GM21786 (cell line): ENCODE measurements around the gene KATNB1.
"Not testable (repeated sequence)": the region's sequence is repeated elsewhere in the genome, so short reads cannot be mapped to it uniquely, and the experiment has no call there.

Source experiments
- ATAC-seq: cut with Tn5 transposase; IDR thresholded peaks from one replicate; pipeline ENCODE4 v1.9.1; 2021; ENCODE audit not compliant: unreplicated experiment

Gene KATNB1

DNA sequence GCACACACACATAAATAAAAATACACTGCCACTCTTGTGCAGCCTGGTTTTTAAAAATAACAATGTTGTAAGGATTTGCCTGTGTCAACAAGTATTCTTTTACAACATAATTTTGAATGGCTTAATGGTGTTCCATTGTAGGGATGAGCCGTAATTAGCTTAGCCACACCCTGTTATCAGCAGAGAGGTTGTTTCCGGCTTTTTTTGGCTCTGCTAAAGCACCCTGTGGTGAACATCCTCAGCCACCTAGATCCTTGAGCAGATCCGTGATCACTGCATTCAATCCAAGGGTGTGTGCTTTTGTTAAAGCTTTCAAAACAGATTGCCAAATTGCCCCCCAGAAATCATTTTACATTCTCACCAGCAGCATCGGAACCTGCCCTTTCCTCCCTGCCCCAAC lies 7.0 kb downstream of the KATNB1 start:
- no peak for ATAC-seq

DNA sequence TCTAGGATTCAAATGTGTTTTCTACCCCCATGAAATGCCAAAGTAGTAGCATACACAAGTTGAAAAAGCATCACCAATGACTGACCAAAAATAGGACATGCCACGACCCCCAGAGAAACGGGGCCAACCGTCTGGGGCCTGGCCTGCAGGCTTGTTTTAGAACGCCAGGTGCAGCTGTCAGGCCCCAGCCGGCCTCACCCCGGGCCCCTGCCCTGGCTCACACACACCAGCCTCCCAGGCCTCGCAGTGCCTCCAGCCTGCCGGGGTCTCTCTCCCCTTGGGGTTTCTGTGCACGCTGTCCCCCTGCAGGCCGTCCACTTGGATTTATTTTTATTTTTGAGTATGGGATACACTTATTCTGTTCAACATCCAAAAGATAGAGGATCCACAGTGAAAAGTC lies 7.9 kb downstream of the KATNB1 start:
- no peak for ATAC-seq

DNA sequence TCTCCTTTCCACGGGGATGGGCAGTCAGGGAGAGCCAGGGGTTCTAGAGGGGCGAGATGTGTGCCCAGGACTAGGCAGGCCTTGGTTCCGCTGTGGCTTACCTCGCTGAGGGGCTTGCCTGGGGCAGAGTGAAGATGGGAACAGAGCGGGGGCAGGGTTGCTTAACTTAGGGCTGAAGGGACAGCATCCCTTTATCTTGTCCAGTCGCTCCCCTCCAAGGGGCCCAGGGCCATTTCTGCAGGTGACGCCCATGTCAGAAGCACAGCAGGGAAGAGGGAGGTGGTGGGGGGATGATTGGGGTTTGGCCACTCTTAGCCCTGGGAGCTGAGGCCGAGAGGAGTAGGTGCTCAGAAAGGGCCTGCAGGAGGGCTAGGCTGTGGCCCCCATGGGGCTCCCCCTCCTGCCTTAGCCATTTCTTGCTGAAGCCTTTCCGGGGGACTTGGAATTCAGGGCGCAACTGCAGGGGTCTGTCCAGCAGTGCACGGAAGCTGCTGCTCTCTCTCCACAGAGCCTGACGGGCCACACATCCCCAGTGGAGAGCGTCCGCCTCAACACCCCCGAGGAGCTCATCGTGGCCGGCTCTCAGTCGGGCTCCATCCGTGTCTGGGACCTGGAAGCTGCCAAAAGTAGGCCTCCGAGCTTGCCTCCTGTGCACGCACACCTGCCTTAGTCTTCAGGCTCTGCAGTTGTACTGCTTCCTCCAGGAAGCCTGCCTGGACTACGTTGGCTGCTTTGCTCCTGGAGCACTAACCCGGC lies 8.5 kb downstream of the KATNB1 start:
- no peak for ATAC-seq

DNA sequence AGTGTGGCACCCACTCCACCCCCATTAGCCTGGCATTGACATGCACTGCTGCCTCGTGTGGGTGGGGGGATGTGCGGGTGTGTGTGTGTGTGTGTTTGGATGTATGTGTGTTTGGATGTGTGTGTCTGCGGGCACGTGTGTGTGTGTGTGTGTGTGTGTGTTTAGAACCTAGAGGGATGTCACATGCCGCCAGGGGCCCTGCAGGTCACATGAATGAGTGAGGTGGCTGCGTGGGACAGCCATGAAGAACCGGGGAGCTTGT lies 9.0 kb downstream of the KATNB1 start:
- ATAC-seq = no peak

DNA sequence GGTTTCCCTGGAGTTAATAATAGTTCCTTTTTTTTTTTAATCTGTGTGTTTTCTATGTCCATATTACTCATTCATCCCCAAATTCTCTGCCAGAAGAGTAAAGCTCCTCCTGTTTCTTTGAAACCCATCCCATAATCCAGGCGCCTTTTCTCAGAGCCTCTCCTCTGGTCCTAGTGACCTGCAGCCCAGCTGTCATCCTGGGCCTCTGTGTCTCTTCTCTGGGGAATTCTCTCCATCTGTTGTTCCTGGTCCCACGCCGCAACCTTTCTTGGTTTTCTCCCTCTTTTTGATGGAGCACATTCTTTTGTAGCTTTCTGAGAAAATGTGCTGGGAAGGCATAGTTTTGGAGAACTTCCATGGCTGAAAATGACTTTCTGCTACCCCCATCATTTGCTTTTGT lies 10.2 kb downstream of the KATNB1 start:
- no peak for ATAC-seq

DNA sequence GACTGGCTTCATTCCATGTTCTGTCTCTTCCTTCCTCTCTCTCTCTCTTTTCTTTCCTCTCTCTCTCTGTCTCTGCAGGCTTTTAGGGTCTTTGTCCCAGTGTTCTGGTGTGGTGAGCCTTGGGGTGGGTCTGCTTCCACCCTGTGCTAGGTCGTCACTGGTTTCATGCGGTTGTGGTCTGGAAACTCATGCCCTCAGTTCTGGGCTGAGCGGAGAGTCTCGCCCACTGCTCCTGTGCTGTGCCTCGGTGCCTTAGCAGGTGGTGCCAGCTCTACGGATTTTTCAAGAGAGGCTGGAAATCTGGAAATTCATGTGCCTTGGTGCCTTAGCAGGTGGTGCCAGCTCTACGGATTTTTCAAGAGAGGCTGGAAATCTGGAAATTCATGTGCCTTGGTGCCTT lies 10.7 kb downstream of the KATNB1 start:
- ATAC-seq = not testable (repeated sequence)

DNA sequence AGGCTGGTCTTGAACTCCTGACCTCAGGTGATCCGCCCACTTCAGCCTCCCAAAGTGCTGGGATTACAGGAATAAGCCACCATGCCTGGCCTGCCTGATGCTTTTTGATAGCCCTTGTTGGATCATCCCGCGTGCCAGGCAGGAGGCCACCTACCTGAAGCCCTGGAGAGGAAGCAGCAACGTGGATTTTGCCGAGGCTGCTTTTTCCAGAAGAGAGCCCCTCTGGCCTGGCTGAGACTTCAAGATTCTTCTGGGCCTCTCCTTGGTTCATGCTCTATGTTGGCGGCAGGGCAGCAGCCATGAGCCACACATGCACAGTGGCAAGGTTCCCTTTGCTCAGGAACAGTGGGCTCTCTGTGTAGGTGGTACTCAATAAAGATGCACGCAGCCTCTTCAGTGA lies 11.5 kb downstream of the KATNB1 start:
- ATAC-seq = no peak

DNA sequence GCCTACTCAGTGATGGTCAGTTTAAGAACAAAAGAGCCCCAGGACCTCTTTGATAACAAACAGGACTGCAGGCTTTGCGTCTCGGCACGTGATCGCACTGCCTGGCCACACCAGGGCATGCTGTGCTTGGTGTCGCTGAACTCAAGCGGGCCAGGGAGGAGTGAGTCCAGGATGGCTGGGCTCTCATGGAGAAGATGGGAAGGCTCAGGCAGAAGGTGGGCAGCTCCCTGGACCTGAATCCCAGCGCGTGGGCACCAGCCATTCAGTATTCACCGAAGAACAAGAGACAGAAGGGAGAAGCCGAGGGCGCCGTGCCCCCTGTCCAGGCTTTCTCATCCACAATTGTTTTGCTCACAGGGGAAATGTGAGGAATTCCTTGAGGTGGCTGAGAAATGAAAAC lies 11.9 kb downstream of the KATNB1 start:
- no peak for ATAC-seq

DNA sequence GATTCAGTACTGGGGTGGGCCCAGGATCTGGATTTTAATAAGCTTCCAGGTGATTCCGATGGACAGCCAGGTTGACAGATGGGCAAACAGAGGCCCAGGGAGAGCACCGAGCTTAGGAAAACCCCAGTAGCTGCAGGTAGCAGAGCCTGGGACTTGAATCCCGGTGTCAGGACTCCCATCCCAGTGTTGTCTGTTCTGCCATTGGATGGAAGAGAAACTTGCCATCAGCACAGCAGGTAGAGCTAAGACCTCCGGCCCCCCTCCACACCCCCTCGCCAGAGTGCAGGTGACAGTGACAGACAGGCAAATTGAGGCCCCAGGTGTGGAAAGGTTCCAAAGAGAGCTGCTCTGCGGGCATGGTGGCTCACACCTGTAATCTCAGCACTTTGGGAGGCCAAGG lies 12.4 kb downstream of the KATNB1 start:
- ATAC-seq = no peak

DNA sequence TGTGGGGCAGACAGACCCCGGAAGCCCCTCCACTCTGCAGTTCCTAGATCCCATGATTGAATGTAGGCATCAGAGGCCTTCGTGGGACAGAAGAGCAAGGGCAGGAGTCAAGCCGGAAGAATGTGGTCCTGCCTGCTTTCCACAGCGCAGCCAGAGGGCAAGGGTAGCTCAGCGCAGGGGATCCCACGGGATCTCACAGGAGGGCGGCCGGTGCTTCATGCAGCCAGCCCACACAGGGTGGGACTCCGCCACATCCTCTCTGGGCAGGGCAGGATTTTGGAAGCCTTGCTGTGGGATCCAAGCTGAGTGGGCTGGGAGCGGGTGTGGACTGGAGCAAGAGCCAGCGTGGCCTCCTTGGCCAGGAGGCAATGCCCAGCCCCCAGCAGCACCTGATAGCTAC lies 13.0 kb downstream of the KATNB1 start:
- ATAC-seq = no peak

DNA sequence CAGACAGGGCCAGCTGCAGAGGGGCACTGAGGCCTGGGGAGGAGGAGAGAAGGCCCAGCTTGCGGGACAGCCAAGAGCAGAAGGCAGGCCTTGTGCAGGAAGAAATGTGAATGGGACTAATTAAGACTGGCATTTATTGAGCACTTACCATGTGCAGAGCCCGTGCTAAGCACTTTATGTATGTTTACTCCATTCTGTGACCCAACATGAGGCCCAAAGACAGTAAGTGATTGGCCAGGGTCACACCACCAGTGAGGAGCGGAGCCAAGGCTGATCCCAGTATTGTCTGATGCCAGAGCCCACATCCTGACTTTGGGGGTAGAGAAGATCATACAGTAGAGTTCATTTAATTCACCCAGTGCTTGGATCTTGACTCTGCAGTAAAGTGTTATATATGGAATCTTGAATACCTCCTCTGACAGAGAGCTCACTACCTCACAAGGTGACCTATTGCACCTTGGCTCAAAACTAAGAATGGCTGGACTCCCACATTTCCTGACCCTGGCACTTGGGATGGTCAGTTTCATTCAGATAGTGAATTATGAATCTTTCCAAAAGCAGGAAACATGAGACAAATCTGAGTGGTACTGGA lies 13.6 kb downstream of the KATNB1 start:
- ATAC-seq = no peak

DNA sequence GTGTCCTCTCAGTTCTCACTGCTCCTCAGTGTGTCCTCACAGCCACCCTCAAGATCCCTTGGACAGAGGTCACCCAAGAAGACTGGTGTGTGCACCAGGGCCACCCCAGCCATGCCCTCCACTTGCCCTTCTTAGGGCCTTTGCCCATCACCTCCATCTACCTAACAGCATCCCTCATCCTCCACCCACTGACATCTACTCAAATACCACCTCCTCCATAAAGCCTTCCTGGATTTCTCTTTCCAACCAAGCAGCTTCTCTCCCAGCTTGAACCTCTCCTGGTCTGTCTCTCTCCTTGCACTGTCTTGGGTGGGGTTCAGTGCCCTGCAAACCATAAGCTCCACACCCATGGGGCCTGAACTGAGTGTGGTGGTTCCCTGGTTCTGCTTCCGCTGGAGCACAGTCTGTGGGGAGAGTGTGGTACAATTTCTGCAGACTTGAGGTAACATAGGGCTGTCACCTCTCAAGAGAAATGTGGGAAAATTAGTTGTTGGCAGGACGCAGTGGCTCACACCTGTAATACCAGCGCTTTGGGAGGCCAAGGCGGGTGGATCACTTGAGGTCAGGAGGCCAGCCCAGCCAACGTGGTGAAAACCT lies 14.4 kb downstream of the KATNB1 start:
- ATAC-seq = no peak

DNA sequence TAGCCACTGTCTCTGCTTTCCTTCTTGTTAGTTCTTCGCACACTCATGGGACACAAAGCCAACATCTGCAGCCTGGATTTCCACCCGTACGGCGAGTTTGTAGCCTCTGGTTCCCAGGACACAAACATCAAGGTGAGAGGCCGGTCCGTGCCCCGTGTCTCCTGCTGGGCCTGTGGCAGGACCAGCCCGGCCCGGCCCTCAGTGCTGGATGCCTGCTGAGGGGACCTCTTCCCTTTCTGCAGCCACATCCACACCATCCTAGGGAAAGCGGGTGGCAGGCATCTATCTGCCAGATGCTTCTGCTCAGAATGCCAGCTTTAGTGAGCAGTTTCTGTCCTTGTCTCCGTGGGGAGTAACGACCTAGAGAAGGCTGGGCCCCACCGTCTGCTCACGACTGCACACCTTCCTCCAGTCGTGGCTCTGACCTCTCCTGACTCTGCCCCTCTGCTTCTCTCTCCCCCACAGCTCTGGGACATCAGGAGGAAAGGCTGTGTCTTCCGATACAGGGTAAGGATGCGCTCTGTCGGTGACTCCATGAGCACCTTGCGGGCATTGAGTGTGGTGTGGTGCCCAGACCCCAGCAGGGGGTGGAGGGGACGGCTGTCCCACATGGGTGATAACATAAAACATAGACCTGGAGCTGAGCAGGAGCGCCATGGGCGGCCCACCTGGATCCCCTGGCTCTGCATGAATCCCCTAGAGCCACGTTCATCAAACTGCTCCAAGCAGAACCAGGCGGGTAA lies 15.4 kb downstream of the KATNB1 start:
- no peak for ATAC-seq

DNA sequence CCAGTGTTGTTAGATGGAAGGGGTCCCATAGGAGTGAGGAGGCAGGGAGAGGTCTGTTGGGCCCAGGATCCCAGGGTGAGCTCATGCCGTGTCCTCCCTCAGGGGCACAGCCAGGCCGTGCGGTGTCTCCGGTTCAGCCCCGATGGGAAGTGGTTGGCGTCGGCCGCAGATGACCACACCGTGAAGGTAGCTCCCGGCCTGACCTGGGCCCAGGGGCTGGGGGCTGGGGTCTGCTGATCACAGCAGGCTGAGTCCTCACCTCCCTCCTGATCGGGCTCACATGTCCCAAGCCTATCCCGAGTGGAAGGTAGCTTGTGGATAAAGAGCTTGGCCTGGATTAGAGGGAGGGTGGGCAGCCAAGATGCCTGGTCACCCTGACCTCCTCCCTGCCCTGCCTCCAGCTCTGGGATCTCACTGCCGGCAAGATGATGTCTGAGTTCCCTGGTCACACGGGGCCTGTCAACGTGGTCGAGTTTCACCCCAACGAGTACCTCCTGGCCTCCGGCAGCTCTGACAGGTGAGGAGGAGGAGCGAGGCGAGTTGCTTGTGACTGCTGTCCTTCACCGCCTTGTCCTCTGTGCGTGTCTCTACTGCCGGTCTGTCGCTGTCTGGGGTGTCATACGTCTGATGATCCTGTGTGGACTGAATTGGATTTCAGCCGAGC lies 16.1 kb downstream of the KATNB1 start:
- no peak for ATAC-seq

DNA sequence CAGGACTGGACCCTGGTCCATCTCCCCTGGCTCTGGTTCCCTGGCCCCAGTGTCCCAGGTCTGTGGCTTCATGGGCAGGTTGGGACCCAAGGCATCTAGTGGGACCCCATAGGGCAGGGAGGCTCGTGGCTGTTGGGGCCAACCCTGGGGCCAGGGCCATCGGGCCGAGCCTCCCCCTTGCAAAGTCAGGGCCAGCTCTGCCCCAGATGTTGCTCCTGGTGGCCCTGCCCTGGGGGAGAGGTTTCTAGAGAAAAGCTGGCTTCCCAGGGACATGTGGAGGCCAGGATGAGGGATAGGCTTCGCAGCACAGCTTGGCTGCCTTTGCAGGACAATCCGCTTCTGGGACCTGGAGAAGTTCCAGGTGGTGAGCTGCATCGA lies 16.6 kb downstream of the KATNB1 start:
- no peak for ATAC-seq

DNA sequence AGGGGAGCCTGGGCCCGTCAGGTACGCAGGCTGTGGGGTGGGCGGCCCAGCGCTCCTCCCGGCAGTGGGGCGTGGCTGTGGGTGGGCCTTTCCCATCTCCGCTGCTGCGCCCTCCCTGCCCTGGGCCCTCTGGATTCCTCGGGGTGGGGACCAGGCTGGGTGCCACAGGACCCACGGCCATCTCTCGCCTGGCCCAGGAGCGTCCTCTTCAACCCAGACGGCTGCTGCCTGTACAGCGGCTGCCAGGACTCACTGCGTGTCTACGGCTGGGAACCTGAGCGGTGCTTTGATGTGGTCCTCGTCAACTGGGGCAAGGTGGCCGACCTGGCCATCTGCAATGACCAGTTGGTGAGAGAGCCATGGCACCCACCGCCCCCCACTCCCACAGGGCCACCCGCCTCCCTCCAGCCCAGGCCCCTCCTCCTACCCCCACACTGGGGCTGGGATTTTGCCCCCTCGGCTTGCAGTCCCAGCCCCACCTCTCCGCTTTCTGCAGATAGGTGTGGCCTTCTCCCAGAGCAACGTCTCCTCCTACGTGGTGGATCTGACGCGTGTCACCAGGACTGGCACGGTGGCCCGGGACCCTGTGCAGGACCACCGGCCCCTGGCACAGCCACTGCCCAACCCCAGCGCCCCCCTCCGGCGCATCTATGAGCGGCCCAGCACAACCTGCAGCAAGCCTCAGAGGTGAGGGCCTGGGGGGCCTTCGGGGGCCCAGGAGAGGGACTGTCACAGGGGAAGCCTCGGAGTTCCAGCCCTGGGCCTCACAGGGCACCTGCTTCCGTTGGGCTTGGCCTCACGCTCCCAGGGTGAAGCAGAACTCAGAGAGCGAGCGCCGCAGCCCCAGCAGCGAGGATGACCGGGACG lies 17.2 kb downstream of the KATNB1 start:
- no peak for ATAC-seq

DNA sequence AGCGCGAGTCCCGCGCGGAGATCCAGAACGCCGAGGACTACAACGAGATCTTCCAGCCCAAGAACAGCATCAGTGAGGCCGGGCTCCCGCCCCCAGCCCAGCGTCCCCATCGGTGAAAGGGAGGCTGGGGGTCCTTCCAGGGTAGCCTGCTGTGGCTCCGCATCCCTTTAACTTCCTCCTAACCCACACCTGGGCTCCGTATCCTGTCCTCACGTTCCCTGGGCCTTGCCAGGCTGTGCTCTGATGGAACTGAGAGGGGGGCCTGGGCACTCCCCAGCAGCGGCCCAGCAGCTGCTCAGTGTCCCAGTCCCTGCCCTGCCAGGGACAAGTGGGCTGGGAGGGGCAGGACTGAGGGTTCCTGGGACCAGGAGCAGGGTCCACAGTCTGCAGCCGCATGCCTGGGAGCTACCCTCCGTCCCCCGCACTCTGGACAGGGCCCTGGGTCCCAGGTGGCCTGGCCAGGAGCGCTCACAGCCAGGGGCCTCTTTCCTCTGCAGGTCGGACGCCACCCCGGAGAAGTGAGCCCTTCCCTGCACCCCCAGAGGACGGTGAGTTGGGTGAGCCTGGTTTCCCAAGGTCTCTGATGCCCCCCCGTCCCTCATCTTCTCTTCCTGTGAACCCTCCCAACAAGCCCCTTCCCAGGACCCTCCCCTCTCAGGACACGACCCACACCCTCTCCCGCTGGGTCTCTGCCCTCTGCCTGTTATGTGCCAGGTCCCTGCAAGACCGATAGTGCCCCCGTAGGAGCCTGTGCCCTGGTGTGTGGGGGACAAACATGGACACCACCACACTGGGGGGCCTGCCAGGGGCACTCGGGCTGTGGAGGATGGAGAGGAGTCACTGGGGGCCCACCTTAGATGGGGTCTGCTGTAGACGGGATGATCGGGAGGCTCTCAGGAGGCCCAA lies 18.1 kb downstream of the KATNB1 start:
- ATAC-seq = no peak

DNA sequence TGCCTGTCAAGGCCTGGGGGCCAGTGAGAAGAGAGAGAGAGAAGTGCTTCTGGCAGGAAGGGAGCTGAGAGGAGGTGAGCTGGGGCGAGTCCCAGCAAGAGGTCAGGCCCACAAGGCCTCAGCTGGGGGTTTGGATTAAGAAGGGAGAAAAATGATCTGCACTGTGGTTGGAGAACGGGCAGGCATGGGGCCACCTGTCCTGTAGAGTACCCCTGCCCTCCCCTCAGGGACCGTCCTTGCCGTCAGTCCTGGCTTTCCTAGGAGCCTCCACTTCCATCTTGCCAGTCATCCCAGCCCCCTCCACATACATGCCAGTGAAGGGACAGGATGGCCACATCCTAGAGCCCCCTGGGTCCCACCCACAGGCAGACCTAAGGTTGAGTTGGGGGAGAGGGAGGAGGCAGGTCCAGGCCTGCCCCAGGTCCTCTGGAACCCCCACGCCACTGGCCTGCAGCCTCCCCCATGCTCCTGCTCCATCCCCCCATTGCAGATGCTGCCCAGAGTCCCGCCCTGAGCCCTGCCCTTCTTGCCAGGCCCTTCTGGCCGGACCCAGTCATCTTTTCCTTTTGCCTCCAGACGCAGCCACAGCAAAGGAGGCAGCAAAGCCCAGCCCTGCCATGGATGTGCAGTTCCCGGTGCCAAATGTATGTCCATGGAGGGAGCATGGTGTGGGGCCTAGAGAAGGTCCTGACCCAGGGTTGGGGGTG lies 18.9 kb downstream of the KATNB1 start:
- no peak for ATAC-seq

DNA sequence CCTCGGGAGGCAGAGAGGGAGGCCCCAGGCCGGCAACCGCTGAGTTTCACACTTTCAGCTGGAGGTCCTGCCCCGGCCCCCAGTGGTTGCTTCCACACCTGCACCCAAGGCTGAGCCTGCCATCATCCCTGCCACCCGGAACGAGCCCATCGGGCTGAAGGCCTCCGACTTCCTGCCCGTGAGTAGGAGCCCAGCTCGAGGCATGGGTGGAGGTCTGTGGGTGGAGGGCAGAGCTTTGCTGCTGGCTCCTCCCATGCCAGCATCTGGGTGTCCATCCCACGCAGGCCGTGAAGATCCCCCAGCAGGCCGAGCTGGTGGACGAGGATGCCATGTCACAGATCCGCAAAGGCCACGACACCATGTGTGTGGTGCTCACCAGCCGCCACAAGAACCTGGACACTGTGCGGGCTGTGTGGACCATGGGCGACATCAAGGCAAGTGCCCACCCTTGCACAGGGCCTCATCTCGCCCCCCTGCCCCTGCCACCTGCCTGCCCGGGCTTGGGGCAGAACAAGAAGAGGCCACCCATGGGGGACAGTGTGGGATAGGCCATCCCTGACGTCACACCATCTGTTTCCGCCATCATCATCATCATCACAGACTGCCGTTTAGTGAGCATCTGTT lies 19.6 kb downstream of the KATNB1 start:
- no peak for ATAC-seq
